GM10847 (cell line): ENCODE results near the gene P2RY6.

Experiments
- POLR2A ChIP-seq: IDR thresholded peaks from 2 replicates; pipeline ENCODE4 v1.6.1; 2011; ENCODE audit not compliant: insufficient read length; ENCODE audit errors: extremely low read depth

Gene P2RY6

GRCh38 chr11:73294604-73295003, 22.5 kb downstream of the P2RY6 start:
- TF ChIP-seq POLR2A, result no peak

GRCh38 chr11:73295241-73295995, 23.3 kb downstream of the P2RY6 start:
- no peak for TF ChIP-seq POLR2A

- no peak for TF ChIP-seq POLR2A
These were observed 23.8 kb downstream of the P2RY6 start for GRCh38 chr11:73295996-73296318.

- no peak for TF ChIP-seq POLR2A
These were observed 24.5 kb downstream of the P2RY6 start for GRCh38 chr11:73296501-73297230.

GRCh38 chr11:73297231-73297590, 25.1 kb downstream of the P2RY6 start:
- no peak for TF ChIP-seq POLR2A

GRCh38 chr11:73297702-73298101, 25.6 kb downstream of the P2RY6 start:
- TF ChIP-seq POLR2A, result no peak

- no peak for TF ChIP-seq POLR2A
These were observed 26.1 kb downstream of the P2RY6 start for GRCh38 chr11:73298233-73298632.

- TF ChIP-seq POLR2A, result no peak
These were observed 27.6 kb downstream of the P2RY6 start for GRCh38 chr11:73299751-73300150.

GRCh38 chr11:73306069-73306841, 34.1 kb downstream of the P2RY6 start:
- TF ChIP-seq POLR2A, result no peak

- no peak for TF ChIP-seq POLR2A
These were observed 34.8 kb downstream of the P2RY6 start for GRCh38 chr11:73306977-73307322.

GRCh38 chr11:73307323-73308002, 35.3 kb downstream of the P2RY6 start:
- peak; percentile 32 for TF ChIP-seq POLR2A

- no peak for TF ChIP-seq POLR2A
These were observed 36.1 kb downstream of the P2RY6 start, which contains the start of gene ARHGEF17 for GRCh38 chr11:73308003-73308960. Gene ARHGEF17 (plus strand): TSS chr11:73308276. CDS start chr11:73308639, 363 bp downstream.

- no peak for TF ChIP-seq POLR2A
These were observed 37.1 kb downstream of the P2RY6 start for GRCh38 chr11:73308961-73309919.
